ENCODE data around the gene BEST3.

The BEST3 gene

DNA sequence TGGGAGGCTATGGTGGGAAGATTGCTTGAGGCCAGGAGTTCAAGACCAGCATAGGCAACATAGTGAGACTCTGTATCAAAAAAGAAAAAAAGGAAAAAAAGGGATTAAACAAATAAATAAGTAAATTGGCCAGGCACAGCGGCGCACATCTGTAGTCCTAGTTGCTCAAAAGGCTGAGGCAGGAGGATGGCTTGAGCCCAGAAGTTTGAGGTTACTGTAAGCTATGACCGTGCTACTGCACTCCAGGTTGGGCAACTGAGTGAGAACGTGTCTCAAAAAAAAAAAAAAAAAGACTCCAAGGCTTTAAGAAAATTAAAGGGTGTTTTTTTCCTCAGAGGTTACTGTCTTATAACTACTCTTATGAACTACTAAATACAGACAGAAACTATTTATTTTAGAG is 11.7 kb downstream of the BEST3 start:
- no peak overlapping the region for H3K27ac ChIP-seq

DNA sequence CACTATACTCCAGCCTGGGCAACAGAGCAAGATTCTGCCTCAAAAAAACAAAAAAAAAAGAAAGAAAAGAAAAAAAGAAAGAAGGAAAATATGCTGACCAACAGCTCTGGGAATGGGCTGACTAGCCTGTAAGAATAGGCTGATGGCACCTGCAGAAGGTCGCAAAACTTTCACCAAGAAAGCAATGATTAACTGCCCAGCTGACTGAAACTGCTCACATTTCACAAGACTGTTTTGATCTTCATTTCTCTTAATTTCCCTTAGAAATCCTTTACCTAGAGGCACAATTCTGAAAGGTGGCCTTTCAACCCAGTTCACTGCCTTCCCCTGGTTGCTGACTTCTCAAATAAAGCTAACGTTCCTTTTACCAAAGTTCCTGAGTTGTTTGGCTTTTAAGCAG is 12.4 kb downstream of the BEST3 start:
- TF ChIP-seq CTCF (conservative IDR thresholded peaks at IDR 0.05), result no peak
- no peak overlapping the region for H3K27ac ChIP-seq

More for the DNA sequence above, 11.7 kb downstream of the BEST3 start:
- no peak for TF ChIP-seq CTCF (conservative IDR thresholded peaks at IDR 0.05)

DNA sequence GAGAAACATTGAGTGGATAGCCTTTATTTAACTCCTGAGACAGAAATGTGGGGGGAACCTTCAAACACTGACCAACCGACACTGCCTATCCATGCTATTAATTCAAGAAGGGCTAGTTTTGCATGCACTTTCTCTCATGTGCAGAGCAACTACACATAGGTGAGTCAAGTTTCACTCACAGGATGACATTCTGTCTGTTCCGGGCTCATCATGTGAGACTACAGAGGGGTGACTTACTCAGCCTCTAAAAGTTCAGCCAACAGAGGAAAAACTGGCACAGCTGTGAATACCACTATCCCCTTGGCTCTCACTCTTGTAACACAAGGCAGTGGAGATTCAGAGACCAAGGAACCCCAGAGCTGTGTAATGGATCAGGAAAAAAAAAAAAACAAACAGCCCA is 13.3 kb downstream of the BEST3 start:
- no peak for TF ChIP-seq CTCF (conservative IDR thresholded peaks at IDR 0.05)

DNA sequence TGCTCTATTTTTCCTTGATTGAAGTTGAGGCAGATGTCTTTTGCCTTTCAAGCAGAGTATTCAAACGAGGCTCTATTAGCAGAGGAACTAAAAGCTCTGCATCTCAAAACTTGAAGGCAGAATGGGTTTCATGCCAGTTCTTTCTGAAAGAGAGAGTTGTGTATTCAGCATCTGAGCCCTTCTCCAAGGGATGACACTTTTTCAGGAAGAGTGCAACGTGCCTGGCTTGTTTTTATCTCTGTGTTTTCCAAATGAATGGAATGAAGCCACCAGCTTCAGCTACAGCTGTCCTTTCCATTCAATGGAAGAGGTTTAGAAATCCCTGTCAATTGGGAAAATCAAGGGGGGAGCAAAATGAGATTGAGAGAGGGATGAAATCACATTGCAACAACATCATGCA is 14.6 kb downstream of the BEST3 start:
- no peak for TF ChIP-seq CTCF (conservative IDR thresholded peaks at IDR 0.05)
- H3K27ac ChIP-seq, result no peak overlapping the region

More for the DNA sequence above, 13.3 kb downstream of the BEST3 start:
- H3K27ac ChIP-seq, result no peak overlapping the region

DNA sequence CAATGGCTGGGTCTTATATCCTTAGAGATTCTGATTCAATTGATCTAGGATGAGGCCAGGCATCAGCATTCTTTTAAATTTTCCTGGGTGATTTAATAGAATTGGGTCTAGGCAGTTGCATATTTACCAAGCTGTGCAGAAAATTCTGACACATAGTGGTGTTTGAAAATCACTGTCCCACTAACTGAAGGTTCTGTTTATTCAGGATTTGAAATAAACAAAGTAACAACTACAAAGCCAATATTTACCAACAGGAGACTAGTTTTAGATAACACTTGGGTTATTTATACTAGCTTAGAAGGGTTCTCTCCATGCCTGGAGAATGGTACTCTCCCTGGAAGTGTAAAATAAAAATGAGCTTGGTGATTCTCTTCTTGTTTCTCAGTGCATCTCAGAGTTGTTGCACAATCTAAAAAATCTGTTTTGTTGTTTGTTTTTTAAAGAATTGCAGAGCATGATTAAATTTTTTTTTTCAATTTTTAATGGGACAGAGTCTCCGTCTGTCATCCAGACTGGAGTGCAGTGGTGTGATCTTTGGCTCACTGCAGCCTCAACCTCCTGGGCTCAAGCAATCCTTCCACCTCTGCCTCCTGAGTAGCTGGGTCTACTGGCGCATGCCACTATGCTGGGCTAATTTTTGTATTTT is 16.9 kb downstream of the BEST3 start:
- no peak for TF ChIP-seq CTCF (conservative IDR thresholded peaks at IDR 0.05)
- peak overlapping the region; percentile 51 for H3K27ac ChIP-seq

GRCh38 chr12:69679119-69679518 is 20.0 kb downstream of the BEST3 start:
- no peak overlapping the region for H3K27ac ChIP-seq
- TF ChIP-seq CTCF (conservative IDR thresholded peaks at IDR 0.05), result no peak

- no peak for TF ChIP-seq CTCF (conservative IDR thresholded peaks at IDR 0.05)
- no peak overlapping the region for H3K27ac ChIP-seq
Measured at GRCh38 chr12:69676257-69677012, 22.7 kb downstream of the BEST3 start.
